ENCODE measurements around the gene TMEM132C. TPM values are rescaled to one million over a fixed set of nuclear protein-coding genes. Genes with fewer than 3 reads are reported as not detected.

TMEM132C gene
- total RNA-seq, 1 donor from 2014 or later, result not detected

DNA sequence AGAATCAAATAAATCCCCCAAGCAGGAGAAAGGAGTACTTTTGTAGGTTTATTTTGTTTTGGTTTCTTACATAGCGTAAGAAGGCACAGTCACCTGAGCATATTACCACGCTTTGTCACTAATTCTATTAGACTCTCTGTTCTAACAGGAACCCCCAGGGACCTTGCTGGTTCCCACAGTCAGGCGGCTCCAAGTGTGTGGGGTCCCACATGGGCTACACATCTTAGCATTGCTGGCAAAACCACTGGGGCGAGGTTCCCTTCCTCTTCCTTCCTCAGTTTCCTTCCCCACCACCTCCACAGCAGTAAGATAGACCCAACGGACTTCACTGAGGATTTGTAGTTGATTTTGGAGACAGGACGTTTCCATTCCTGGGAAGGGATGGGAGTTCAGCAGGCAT, 49.1 kb downstream of the TMEM132C start:
- ChIA-PET CTCF (no interaction called here), POLR2A (no interaction called here)
- no peaks in the 10 kb centered on the region for H3K27me3 Mint-ChIP-seq
- TF ChIP-seq, protein P1, sequence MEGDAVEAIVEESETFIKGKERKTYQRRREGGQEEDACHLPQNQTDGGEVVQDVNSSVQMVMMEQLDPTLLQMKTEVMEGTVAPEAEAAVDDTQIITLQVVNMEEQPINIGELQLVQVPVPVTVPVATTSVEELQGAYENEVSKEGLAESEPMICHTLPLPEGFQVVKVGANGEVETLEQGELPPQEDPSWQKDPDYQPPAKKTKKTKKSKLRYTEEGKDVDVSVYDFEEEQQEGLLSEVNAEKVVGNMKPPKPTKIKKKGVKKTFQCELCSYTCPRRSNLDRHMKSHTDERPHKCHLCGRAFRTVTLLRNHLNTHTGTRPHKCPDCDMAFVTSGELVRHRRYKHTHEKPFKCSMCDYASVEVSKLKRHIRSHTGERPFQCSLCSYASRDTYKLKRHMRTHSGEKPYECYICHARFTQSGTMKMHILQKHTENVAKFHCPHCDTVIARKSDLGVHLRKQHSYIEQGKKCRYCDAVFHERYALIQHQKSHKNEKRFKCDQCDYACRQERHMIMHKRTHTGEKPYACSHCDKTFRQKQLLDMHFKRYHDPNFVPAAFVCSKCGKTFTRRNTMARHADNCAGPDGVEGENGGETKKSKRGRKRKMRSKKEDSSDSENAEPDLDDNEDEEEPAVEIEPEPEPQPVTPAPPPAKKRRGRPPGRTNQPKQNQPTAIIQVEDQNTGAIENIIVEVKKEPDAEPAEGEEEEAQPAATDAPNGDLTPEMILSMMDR (IDR thresholded peaks at IDR 0.05), result no peak
- H3K9me3 Mint-ChIP-seq, result peaks cover 3% of the 10 kb centered on the region
- DNase-seq (no peak), ATAC-seq (ENCODE audit: low read depth) (no peak)
- H3K36me3 Mint-ChIP-seq (ENCODE audit: low read depth), result no peaks in the 10 kb centered on the region
- H3K27ac Mint-ChIP-seq, result no peak overlapping the region
- intact Hi-C loops (cut with micrococcal nuclease), result no loop called here
- H3K4me1 Mint-ChIP-seq, result no peaks in the 10 kb centered on the region
- no peak overlapping the region for H3K4me3 Mint-ChIP-seq

DNA sequence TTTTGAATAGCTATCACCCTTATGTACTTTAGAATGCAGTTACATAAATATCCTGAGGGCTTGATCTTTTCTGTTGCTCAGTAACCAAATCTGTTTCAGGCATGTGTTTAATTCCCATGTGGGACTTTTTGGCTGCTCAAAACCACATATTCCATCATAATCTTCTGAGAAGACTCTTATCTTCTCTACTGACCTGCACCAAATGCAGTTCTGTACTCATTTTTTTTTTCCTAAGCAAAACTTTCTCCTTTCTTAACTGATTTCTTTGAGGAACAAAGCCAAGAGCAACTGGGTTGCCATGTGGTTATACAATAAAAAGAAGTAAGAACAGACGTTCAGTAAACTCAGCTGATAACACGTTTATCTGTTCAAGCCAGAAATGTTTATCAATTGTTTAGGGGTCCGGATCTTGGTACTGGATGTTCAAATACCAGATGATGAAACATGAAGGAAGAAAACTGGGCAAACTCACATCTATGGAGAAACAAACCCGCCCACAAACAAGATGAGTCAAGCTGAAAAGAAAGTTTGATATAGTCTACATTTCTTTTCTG, 50.1 kb downstream of the TMEM132C start:
- Mint-ChIP-seq H3K4me3 (no peak overlapping the region), H3K27me3 (no peaks in the 10 kb centered on the region), H3K4me1 (no peaks in the 10 kb centered on the region), H3K9me3 (peaks cover 11% of the 10 kb centered on the region), H3K27ac (no peak overlapping the region), H3K36me3 (ENCODE audit: low read depth) (no peaks in the 10 kb centered on the region)
- ChIA-PET CTCF (no interaction called here), POLR2A (no interaction called here)
- intact Hi-C loops (cut with micrococcal nuclease), result no loop called here
- TF ChIP-seq, protein P1 (IDR thresholded peaks at IDR 0.05), result no peak
- DNase-seq (no peak), ATAC-seq (ENCODE audit: low read depth) (no peak)

DNA sequence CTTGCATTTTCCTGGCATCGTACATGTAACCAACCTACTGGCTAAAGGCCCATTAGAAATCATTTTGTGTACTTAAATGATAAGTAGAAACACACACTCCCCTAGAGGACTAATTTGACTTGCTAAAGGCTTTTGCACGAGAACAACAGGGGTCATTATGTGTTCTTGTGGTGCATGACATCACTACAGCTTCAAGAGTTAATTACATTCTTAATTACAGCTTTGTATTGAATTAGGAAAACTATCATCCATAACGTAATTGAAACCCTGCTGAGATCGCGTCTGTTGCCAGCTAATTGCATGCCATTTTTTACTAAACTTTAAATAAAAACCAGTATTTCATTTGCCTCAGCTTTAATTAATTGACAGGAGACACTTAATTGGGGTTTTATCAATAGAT, 51.4 kb downstream of the TMEM132C start:
- Mint-ChIP-seq H3K9me3 (peaks cover 14% of the 10 kb centered on the region), H3K4me1 (no peaks in the 10 kb centered on the region), H3K36me3 (ENCODE audit: low read depth) (no peaks in the 10 kb centered on the region), H3K27ac (no peak overlapping the region), H3K4me3 (no peak overlapping the region), H3K27me3 (no peaks in the 10 kb centered on the region)
- intact Hi-C loops (cut with micrococcal nuclease), result no loop called here
- DNase-seq, result no peak
- POLR2A ChIA-PET, result no interaction called here
- TF ChIP-seq, protein P1 (IDR thresholded peaks at IDR 0.05), result no peak
- CTCF ChIA-PET, result no interaction called here
- ATAC-seq (ENCODE audit: low read depth), result no peak

DNA sequence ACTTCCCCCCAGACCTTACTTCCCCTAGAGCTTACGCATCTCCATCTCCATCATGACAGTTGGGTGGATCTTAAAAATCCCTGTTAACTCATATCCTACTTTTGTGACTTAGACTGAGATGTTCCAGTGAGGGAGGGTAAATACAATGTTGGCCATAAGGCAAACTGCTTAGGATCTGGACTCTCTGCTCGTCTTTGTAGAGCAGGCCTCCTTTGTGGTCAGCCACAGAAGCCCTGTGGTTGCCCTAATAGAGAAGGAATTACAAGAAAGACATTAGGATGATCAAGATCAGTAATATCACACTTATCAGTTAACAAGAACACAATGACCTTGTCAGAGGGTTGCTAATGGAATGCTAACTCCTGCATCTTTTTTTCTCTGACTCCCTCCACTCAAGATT, 52.0 kb downstream of the TMEM132C start:
- Mint-ChIP-seq H3K27me3 (no peaks in the 10 kb centered on the region), H3K27ac (no peak overlapping the region), H3K36me3 (ENCODE audit: low read depth) (no peaks in the 10 kb centered on the region), H3K9me3 (peaks cover 14% of the 10 kb centered on the region), H3K4me1 (no peaks in the 10 kb centered on the region), H3K4me3 (no peak overlapping the region)
- intact Hi-C loops (cut with micrococcal nuclease), result no loop called here
- DNase-seq (no peak), ATAC-seq (ENCODE audit: low read depth) (no peak)
- ChIA-PET CTCF (no interaction called here), POLR2A (no interaction called here)
- TF ChIP-seq, protein P1 (IDR thresholded peaks at IDR 0.05), result no peak

DNA sequence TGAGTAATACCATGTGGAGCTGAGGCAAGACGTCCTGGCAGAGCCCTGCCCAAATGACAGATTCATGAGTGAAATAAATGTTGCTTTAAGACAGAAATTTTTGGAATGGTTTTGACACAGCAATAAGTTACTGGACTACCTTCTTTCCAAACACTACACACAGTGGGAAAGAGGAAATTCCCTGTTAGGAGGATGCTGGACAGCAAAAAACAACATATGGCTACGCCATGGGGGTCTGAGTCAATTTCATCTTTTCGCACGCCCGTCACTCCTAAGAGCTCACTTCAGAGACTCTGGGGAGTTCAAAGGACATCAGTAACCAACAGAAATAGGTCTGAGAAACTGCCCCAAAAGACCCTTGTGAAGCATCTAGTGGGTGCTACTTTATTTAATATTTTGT, 55.4 kb downstream of the TMEM132C start:
- no peaks in the 10 kb centered on the region for H3K27me3 Mint-ChIP-seq
- no peaks in the 10 kb centered on the region for H3K36me3 Mint-ChIP-seq (ENCODE audit: low read depth)
- no peak overlapping the region for H3K4me3 Mint-ChIP-seq
- no peak for ATAC-seq (ENCODE audit: low read depth)
- intact Hi-C loops (cut with micrococcal nuclease), result no loop called here
- ChIA-PET POLR2A (no interaction called here), CTCF (no interaction called here)
- no peaks in the 10 kb centered on the region for H3K4me1 Mint-ChIP-seq
- TF ChIP-seq, protein P1 (IDR thresholded peaks at IDR 0.05), result no peak
- DNase-seq, result no peak
- H3K27ac Mint-ChIP-seq, result no peak overlapping the region
- peaks cover 12% of the 10 kb centered on the region for H3K9me3 Mint-ChIP-seq

Measured in activated B cell treated with CpG ODN at 0.5 μM for 24 hours (primary cell).